ENCODE results near the gene JAKMIP3.
"Not testable (repeated sequence)": the region's sequence is repeated elsewhere in the genome, so short reads cannot be mapped to it uniquely, and the experiment has no call there.

JAKMIP3 gene

DNA sequence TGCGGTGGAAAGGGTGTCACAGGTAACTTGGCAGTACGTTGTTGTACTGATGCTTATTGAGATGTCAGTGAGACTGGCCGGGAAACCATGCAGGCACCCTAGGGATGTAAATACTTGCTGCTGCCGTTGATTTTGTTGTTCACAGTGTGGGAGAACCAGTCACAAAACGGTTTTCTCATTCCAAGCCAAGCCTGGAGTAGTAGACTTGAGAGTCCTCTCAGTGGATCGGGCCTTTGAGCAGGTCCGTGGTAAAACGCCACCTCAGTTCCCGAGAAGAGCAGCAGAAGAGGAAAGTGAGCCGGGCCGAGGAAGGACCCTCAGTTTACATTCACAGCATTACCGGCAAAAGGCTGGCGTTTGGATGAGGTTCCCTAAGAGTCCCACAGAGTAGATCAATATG, 1.1 kb downstream of the JAKMIP3 start:
- no peak for DNase-seq

DNA sequence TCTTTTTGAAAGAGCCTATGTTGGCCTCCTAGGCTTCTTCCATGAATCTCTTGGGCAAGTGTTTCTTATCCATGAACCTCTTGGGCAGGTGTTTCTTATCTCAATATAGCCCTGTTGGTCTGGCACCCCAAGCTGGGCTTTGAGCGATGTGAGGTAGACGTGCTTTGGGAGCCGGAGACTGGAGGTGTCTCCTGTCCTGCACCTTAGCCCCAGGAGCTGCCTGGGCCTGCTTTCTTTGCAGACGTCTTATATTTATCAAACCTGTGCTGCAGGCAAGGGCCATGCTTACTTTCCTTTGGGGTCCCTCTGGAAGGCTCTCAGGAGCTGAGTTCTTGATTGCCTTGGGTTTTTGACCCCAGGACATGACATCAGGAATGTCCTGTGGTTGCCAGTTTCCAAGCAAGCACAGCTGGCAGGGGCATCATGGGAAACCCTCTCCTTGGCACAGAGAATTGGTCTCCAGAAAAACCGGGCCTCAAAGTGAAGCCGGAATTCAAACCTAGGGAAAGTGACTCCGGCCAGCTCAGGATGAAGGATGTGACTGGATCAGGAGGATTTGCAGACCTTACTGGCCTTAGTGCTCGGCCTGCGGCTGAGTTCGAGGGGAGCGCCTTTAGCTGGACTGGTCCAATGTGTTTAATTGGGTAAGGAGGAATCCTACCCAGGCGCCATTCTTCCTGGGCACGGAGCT, 2.8 kb downstream of the JAKMIP3 start:
- DNase-seq: no peak

DNA sequence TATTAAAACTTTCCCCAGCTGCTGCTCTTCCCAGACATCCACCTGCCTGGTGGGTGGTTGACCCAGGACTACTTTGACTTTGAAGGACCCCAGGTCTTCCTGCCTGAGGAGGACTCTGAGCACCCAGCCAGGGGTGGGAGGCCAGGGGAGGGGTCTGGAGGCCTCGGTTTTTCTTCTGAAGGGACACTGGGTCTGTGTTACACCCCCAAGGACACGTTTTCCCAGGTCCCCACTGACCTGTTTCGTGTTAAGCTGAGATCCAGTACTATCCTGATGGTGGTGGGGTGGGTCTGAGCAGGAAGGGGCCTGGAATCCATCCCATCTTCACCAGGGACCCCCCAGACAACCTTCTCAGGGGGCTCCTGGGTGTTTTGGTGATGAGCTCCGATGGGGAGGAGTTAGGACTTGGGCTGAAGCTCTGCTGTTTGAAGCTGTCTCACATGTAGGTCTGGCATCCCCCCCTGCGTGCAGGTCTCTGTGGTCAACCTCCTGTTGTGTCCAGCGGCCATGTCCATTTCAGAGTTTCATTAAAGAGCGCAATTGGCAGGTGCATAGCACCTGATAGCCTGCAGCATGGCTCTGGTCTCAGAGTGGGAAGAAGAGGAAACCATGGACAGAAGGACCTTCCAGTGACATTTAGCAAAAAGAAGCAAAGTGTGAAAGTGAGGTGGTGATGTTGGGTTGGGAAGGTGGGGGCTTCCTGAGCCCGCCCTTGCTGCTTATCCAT, 3.5 kb downstream of the JAKMIP3 start:
- DNase-seq: no peak

DNA sequence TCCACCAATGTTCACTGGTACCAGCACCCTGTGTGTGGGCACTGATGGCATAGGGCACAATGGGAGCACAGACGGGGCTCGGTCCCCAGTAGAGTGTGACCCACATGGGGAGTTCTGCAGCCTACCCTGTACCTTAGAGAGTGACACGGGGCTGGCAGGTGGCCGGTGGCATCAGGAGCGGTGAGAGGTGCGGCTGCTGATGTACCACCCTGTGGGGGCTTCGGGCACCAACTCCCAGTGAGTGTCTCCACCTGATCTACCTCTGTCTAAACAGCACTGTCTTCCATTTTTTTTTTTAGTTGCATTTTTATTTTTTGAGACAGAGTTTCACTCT, 4.1 kb downstream of the JAKMIP3 start:
- no peak for DNase-seq

DNA sequence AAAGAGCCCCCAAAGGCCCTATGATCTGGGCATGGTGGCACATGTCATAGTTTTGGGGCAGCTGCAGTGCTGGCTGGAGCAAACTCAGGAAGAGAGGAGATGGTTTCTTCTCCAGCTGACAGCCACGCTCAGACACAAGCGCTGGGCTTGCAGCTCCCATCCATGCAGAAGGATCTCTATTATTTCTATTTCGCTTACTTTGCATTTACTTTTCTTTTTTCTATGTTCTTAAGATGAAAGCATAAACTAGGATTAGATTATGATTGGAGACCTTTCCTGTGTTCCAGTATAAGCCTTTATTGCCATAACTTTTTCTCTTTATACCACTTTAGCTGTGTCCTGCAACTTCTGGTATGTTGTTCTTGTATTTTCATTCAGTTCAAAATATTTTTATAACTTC, 5.0 kb downstream of the JAKMIP3 start:
- no peak for DNase-seq

DNA sequence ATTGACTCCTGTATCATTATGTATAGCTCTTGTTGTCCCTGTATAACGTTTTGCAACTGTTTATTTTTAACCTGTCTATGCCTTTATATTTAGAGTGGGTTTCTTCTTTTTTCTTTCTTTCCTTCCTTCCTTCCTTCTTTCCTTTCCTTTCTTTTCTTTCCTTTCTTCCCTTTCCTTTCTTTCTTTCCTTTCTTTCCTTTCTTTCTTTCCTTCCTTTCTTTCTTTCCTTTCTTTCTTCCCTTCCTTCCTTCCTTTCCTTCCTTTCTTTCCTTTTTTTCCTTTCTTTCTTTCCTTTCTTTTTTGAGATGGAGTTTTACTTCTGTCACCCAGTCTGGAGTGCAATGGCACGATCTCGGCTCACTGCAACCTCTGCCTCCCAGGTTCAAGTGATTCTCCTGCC, 5.9 kb downstream of the JAKMIP3 start:
- DNase-seq: no peak

DNA sequence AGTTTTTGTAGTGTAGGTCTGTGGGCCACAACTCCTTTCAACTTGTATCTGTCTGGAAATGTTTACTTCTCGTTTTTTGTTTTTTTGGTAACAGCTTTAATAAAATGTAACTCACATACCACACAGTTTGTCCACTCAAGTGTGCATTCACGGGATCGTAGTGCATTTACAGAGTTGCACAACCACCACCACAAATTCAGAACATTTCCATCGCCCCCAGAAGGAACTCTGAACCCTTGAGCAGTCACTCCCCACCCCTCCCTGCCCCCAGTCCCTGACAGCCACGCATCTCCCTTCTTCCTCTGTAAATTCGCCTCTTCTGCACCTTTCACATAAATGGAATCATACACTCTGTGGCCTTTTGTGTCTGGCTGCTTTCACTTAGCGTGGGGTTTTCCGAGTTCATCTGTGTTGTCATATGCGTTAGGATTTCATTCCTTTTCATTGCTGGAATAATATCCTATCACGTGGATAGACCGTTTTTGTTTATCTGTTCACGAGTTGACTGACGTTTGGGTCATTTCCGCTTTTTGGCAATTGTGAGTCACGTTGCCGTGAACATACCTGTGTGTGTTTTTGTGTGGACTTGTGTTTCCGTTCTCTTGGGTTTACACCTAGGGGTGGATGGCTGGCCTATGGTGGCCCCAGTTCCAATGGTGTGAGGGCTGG, 10.3 kb downstream of the JAKMIP3 start:
- DNase-seq: no peak

DNA sequence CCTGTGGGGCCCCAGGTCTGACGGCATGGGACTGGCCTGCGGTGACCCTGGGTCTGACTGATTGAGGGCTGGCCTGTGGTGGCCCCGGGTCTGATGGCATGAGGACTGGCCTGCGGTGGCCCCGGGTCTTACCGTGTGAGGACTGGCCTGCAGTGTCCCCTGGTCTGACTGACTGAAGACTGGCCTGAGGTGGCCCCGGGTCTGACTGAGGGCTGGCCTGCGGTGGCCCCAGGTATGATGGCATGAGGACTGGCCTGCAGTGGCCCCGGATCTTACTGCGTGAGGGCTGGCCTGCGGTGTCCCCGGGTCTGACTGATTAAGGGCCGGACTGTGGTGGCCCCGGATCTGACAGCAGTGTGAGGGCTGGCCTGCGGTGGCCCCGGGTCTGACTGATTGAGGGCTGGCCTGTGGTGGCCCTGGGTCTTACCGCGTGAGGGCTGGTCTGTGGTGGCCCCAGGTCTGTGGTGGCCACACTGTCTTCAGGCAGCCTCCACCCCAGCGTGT, 10.9 kb downstream of the JAKMIP3 start:
- no peak for DNase-seq

DNA sequence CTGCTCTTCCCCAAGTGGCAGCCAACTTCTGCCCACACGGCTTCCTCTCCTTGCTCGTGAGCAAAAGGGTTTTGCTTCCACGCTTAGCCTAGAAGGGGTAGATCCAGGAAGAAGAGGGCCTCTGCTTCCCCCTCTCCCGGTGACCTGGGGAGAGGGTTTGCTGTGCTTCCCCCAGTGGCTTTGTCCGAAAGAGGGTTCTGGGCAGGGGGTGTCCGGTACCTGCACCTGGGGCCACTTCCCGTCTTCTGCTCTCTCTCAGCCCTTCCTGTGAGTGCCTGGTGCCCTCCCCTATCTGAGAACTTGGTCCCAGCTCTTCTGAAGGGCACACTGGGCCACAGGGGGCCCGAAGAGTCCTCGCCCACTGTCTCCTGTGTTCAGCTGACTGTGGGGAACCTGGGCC, 11.3 kb downstream of the JAKMIP3 start:
- DNase-seq: no peak

DNA sequence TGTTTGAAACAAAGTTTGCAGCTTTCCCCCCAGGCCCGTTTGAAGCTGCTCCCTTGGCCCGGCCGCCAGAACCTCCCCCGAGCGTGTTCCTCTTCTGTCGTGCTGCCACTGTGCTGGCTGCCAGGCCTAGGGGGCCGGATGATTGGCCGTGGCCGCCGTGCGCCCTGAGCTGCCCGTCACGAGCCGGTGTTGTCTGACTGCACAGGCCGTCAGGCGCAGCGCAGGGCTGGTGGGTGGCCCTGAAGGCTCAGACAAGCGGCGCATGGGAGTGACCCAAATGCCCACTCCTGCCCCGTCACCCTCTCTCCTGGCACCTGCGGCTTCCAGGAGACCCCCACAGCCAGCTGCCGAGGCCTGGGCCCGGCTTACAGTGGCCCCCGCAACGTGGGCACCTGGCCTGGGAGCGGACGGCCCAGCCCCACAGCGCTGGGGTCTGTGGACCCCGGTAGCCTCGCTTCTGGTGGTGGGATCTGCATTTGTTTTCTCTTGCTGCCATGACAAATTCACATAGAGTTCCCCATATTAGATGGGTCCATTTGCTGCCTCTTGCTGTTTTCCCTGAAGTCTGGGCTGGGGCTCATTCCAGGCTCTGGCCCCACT, 13.1 kb downstream of the JAKMIP3 start:
- no peak for DNase-seq

DNA sequence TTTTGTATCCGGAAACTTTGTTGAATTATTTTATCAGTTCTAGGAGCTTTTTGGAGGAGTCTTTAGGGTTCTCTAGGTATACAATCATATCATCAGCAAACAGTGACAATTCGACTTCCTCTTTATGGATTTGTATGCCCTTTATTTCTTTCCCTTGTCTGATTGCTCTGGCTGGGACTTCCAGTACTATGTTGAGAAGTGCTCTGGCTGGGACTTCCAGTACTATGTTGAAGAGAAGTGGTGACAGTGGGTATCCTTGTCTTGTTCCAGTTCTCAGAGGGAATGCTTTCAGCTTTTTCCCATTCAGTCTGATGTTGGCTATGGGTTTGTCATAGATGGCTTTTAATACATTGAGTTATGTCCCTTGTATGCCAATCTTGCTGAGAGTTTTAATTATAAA, 18.6 kb downstream of the JAKMIP3 start:
- DNase-seq: not testable (repeated sequence)

DNA sequence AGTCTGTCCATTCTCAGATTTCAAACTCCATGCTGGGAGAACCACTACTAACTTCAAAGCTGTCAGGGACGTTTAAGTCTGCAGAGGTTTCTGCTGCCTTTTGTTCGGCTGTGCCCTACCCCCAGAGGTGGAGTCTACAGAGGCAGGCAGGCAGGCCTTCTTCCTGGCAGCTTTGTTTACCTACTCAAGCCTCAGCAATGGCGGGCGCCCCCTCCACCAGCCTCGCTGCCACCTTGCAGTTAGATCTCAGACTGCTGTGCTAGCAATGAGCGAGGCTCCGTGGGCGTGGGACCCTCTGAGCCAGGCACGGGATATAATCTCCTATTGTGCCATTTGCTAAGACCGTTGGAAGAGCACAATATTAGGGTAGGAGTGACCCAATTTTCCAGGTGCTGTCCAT, 27.5 kb downstream of the JAKMIP3 start:
- not testable (repeated sequence) for DNase-seq

DNA sequence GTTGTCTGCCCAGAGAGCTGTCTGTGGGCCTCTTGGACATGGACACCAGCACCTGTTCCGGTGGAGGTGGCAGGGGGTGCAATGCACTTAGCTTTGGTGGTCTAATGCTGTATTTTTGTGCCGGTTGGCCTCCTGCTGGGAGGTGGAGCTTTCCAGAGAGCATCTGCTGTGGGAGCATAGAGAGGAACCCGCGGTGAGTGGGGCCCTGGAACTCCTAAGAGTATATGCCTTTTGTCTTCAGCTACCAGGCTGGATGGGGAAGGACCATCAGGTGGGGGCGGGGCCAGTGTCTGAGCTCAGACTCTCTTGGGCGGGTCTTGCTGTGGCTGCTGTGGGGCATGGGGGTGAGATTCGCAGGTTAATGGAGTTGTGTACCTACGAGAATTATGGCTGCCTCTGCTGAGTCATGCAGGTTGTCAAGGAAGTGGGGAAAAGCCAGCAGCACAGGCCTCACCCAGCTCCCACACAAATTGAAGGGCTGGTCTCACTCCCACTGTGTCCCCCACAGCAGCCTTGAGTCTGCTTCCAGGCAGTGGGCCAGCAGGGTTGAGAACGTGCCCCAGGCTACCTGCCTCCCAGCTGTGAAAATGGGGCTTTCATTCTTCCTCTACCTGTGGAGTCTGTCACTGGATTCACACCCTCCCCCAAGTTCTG, 29.0 kb downstream of the JAKMIP3 start:
- DNase-seq: no peak

DNA sequence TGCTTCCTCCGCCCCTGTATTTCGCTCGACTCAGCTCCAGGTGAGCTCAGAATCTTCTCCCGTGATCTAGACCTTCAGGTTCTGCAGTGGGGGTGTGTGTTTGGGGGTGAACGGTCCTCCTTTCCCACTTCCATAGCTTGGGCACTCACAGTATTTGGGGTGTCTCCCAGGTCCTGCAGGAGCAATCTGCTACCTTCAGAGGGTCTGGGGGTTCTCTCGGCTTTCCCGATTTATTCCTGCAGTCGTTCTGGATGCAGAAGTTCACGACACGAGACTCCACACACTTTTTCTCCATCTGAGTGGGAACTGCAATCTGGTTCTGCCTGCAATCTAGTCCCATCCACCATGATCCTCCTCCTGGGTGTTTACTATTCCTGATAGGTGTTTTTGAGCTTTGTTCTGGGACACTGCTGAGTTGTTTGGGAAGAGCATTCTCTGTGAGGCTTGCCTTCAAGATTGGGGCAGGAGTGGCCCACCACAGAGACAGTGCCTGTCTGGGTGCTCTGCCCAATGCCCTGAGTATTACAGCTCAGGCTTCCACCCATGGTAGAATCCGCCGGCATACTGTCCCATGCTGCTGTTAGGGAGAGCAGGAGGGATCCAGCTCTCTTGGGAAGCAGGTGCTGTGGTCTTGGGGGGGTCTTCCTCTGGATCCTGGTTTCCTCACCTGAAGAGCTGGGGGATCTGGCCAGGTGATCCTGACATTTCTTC, 29.8 kb downstream of the JAKMIP3 start:
- no peak for DNase-seq

DNA sequence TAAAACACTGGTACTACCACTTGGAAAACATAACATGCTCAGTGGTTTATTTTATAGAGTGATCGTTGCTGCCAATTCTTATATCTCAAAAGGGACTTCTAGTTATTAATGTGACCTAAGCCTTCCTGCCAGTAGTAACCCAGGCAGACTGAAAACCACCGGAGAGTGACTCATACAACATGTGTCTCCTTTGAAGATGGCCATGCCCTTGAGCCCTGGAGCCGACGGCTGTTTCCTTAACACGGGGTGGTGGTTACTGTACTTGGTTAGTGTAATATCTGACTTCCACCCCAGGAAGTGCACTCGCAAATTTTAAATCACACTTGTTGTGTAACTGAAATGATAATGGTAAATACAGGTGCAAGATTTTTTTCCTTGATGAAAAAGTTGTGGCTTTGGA, 30.5 kb downstream of the JAKMIP3 start:
- no peak for DNase-seq

DNA sequence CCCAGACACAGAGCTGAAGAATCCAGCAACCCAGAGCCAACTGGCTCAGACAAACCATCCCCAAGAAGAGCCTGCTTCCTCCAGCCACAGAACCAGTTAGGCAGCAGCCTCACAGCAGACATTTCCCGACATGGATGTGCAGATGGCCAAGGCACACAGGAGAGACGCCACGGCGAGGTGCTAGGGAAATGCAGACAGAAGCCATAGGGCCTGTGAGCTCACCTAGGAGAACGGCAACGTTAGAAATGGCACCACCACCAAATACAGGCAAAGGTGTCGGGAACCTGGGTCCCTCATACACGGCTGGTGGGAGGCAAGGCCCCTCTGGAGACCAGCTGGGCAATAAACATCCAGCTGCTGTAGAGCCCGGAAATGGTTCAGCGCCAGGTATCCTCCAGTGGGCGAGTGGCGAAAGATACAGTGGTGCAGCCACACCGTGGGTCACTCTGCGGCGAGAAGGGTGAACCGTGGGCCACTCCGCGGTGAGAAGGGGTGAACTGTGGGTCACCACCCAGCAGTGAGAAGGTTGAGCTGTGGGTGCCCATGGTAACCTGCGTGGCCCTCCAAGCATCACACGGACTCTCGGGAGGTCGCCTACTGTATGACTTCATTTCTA, 31.2 kb downstream of the JAKMIP3 start:
- no peak for DNase-seq

DNA sequence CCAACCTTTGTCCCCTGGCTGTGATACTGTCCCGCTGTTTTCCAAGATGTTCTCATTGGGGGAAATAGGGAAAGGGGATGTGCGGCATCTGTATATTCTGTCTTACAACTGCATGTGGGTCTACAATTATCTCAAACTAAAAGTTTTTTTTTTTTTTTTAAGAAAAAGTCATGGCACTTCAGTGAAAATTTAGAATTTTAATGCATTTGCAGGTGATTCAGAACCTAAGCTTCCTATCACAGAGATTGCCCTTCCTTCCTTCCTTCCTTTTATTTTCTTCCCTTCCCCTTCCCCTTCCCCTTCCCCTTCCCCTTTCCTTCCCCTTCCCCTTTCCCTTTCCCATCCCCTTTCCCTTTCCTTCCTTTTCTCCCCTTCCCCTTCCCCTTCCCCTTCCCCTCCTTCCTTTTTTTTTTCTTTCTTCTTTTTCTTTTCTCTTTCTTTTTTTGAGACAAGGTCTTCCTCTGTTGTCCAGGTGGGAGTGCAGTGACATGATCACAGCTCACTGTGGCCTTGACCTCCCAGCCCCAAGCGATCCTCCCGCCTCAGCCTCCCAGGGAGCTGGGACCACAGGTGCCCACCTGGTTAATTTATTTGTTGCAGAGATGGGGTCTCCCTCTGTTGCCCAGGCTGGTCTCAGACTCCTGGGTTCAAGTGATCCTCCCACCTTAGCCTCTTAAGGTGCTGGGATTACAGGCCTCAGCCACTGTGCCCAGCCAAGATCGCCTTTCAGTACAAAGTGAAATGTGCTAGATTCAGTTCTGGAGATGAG, 32.0 kb downstream of the JAKMIP3 start:
- no peak for DNase-seq

DNA sequence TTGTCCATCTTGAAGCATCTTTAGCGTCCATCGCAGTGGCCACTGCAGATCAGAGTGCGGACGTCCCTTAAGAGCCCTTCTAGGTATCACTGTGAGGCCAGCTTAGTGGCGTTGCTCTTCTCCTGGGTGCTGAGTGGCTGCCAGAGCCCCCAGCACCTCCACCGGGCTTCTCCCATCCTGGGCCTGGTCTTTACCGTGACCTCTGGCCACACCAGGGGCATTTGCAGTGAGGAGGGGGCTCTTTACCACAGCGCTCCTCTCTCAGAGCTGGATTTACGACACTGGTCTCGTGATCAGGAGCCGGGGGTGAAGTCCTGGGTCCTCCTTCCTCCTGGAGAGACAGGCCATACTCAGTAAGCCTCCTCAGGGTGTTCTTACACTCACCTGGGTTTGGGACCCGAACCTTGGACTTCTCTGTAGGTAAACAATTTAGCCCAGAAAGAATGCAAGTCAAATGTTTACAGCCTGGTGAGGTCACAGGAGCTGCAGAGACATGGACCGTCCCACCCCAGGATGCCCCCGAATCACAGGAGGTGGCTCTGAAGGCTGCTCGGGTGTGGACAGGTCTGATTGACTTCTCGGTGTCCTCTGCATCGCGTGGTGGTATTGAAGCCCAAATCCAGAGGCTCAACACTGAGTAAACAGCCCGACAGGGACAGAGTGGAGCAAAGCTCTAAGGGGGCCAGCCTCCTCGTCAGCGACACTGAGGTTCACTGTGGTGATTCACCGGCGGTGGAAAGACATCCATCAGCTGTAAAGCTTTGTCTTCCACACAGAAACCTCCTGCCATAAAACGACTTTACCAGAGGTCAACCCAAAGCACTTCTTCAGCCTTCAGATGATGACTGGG, 33.0 kb downstream of the JAKMIP3 start:
- no peak for DNase-seq

DNA sequence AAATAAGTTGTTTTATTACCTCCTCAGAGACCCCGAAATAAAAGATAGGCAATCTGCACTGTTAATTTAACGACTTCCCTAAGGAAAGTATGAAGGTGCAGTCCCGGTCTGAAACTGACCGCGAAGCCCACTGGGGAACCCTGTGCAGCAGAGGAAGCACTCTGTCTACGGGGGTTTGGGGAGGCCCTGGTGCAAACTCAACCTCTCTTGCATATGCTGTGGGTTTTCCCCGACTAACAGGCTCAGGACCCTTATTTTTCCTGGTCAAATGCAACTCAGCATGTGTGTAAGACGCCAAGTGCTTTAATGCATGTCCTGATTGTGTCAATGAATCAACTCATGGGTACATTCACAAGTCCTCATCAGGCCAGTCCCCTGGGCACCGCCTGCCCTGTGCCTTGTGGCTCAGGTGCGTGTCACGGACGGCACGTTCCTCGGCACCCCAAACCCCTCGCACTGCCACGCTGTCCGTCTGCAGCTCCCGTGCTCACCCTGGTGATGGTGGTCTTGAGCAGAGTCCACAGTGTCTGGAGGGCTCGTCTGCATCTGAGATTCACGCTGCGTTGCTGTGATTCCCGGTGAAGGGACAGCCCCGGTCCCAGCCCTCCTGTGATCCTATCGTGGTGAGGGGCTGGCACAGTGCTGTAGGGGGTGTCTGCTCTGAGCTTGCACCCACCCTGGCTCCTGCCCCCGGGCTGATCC, 33.8 kb downstream of the JAKMIP3 start:
- no peak for DNase-seq

DNA sequence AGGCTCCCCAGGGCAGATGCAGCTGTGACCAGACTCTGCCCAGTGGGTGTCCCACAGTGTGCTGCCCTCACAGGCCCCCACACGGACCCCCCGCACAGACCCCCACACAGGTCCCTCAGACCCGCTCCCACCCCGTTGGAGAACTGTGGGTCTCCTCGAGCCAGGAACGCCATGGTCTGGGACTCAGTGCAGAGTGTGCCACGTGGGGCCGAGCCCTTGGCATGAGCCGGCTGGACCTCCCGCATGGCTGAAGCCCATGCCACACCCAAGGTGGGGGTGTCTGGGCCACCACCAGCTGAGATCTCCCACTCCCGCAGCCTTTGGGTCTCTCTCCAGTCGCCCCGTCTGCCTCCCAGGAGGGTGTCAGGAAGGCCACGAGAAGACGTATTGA, 34.3 kb downstream of the JAKMIP3 start:
- no peak for DNase-seq

All from amniotic stem cell (primary cell).